Measurements from ENCODE around the gene SPN.

Gene SPN

DNA sequence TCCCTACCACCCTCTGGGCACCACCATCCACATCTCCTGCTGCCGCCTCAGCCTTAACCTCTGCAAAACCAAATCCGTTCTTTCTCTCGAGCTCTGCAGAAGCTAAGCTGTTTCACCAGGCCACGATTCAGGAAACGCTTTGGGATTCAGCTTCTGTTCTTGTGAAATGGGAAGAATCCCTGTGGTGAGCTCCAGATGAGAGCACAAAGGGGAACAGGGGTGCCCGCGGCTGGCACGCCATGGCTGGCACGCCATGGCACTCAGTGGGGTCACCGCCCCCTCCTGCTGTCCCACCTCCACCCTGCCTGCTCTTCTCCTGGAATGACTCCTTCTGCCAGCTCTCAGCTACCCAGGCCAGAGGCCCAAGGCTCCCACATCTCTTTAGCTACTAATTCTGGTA, 21.6 kb downstream of the SPN start:
- H4K8ac ChIP-seq (ENCODE audit: low read length): no peak overlapping the region

GRCh38 chr16:29686740-29687332, 23.8 kb downstream of the SPN start:
- Histone ChIP-seq H3K9ac (ENCODE audit: low read length) (no peak overlapping the region), H3K27me3 (ENCODE audit: control insufficient read depth in 1 of 2, insufficient read depth in 1 of 2, low read length in 2 of 2) (no peaks in the 10 kb centered on the region), H3K14ac (ENCODE audit: low read length in 2 of 2) (no peak overlapping the region), H2BK15ac (ENCODE audit: low read depth, poor library complexity, severe bottlenecking) (no peak overlapping the region), H3K27ac (ENCODE audit: low read length, poor library complexity, severe bottlenecking) (peak overlapping the region; percentile 75), H3K79me1 (replicated peaks; ENCODE audit: low read length, poor library complexity, severe bottlenecking) (peaks cover 2% of the 10 kb centered on the region), H3K36me3 (ENCODE audit: control insufficient read depth in 1 of 2, insufficient read depth in 2 of 2, low read depth in 1 of 2, low read length in 2 of 2) (peaks cover 15 to 80% of the 10 kb centered on the region in 2 experiments), H3K4me3 (ENCODE audit: insufficient read depth in 1 of 2, low read depth in 1 of 2, low read length in 2 of 2) (no peak overlapping the region), H4K8ac (ENCODE audit: low read length) (peak overlapping the region; percentile 56), H3K4me1 (ENCODE audit: control insufficient read depth, insufficient read depth, low read depth, low read length) (peaks cover 35% of the 10 kb centered on the region), H4K91ac (ENCODE audit: low read length) (no peak overlapping the region), H2BK5ac (ENCODE audit: low read depth, low read length, poor library complexity, severe bottlenecking) (no peak overlapping the region), H2AK5ac (ENCODE audit: low read length, severe bottlenecking) (peak overlapping the region; percentile 95), H2BK120ac (ENCODE audit: low read depth, low read length) (no peak overlapping the region), H2AFZ (ENCODE audit: low read depth, low read length) (no peak overlapping the region), H3K4ac (ENCODE audit: low read depth in 1 of 2, low read length in 2 of 2) (no peak overlapping the region), H3K23ac (ENCODE audit: low read length in 2 of 2) (no peak overlapping the region), H3K9me3 (ENCODE audit: control insufficient read depth, low read length) (no peaks in the 10 kb centered on the region), H3K18ac (ENCODE audit: low read depth in 1 of 2, low read length in 2 of 2) (peak overlapping the region in 1 of 2 experiments; percentile 52), H2BK12ac (ENCODE audit: low read length in 2 of 2) (no peak overlapping the region), H3K4me2 (ENCODE audit: low read length, poor library complexity, severe bottlenecking) (no peak overlapping the region)
- 95% methylated on average over 9 of the region's 9 CpGs for WGBS
- no peak for DNase-seq

More for the DNA sequence above, 21.6 kb downstream of the SPN start:
- H3K4me1 ChIP-seq (ENCODE audit: control insufficient read depth, insufficient read depth, low read depth, low read length): peaks cover 37% of the 10 kb centered on the region
- no peak overlapping the region for H3K4ac ChIP-seq (ENCODE audit: low read depth in 1 of 2, low read length in 2 of 2)
- H3K79me1 ChIP-seq (replicated peaks; ENCODE audit: low read length, poor library complexity, severe bottlenecking): peaks cover 2% of the 10 kb centered on the region
- WGBS: 96% methylated on average over 10 of the region's 10 CpGs
- no peak overlapping the region for H2BK12ac ChIP-seq (ENCODE audit: low read length in 2 of 2)
- H3K27ac ChIP-seq (ENCODE audit: low read length, poor library complexity, severe bottlenecking): peak overlapping the region; percentile 11
- H2BK5ac ChIP-seq (ENCODE audit: low read depth, low read length, poor library complexity, severe bottlenecking): no peak overlapping the region
- H3K27me3 ChIP-seq (ENCODE audit: control insufficient read depth in 1 of 2, insufficient read depth in 1 of 2, low read length in 2 of 2): no peaks in the 10 kb centered on the region
- H4K91ac ChIP-seq (ENCODE audit: low read length): no peak overlapping the region
- H2AFZ ChIP-seq (ENCODE audit: low read depth, low read length): no peak overlapping the region
- H2BK120ac ChIP-seq (ENCODE audit: low read depth, low read length): no peak overlapping the region
- H3K9me3 ChIP-seq (ENCODE audit: control insufficient read depth, low read length): no peaks in the 10 kb centered on the region
- no peak overlapping the region for H3K23ac ChIP-seq (ENCODE audit: low read length in 2 of 2)
- no peak overlapping the region for H3K9ac ChIP-seq (ENCODE audit: low read length)
- DNase-seq: no peak
- no peak overlapping the region for H3K14ac ChIP-seq (ENCODE audit: low read length in 2 of 2)
- no peak overlapping the region for H2BK15ac ChIP-seq (ENCODE audit: low read depth, poor library complexity, severe bottlenecking)
- no peak overlapping the region for H3K4me2 ChIP-seq (ENCODE audit: low read length, poor library complexity, severe bottlenecking)
- no peak overlapping the region for H3K18ac ChIP-seq (ENCODE audit: low read depth in 1 of 2, low read length in 2 of 2)
- no peak overlapping the region for H3K4me3 ChIP-seq (ENCODE audit: insufficient read depth in 1 of 2, low read depth in 1 of 2, low read length in 2 of 2)
- peaks cover 15 to 72% of the 10 kb centered on the region in 2 experiments for H3K36me3 ChIP-seq (ENCODE audit: control insufficient read depth in 1 of 2, insufficient read depth in 2 of 2, low read depth in 1 of 2, low read length in 2 of 2)
- no peak overlapping the region for H2AK5ac ChIP-seq (ENCODE audit: low read length, severe bottlenecking)

GRCh38 chr16:29687755-29688154, 24.7 kb downstream of the SPN start:
- Histone ChIP-seq H4K91ac (ENCODE audit: low read length) (no peak overlapping the region), H3K4me1 (ENCODE audit: control insufficient read depth, insufficient read depth, low read depth, low read length) (peaks cover 30% of the 10 kb centered on the region), H3K4ac (ENCODE audit: low read depth in 1 of 2, low read length in 2 of 2) (no peak overlapping the region), H3K9me3 (ENCODE audit: control insufficient read depth, low read length) (no peaks in the 10 kb centered on the region), H3K79me1 (replicated peaks; ENCODE audit: low read length, poor library complexity, severe bottlenecking) (peaks cover 2% of the 10 kb centered on the region), H4K8ac (ENCODE audit: low read length) (no peak overlapping the region), H2AK5ac (ENCODE audit: low read length, severe bottlenecking) (peak overlapping the region; percentile 83), H3K9ac (ENCODE audit: low read length) (no peak overlapping the region), H3K14ac (ENCODE audit: low read length in 2 of 2) (no peak overlapping the region), H3K18ac (ENCODE audit: low read depth in 1 of 2, low read length in 2 of 2) (no peak overlapping the region), H3K4me2 (ENCODE audit: low read length, poor library complexity, severe bottlenecking) (no peak overlapping the region), H3K27me3 (ENCODE audit: control insufficient read depth in 1 of 2, insufficient read depth in 1 of 2, low read length in 2 of 2) (no peaks in the 10 kb centered on the region), H3K36me3 (ENCODE audit: control insufficient read depth in 1 of 2, insufficient read depth in 2 of 2, low read depth in 1 of 2, low read length in 2 of 2) (peaks cover 15 to 82% of the 10 kb centered on the region in 2 experiments), H3K23ac (ENCODE audit: low read length in 2 of 2) (no peak overlapping the region), H2BK12ac (ENCODE audit: low read length in 2 of 2) (no peak overlapping the region), H2AFZ (ENCODE audit: low read depth, low read length) (no peak overlapping the region), H3K27ac (ENCODE audit: low read length, poor library complexity, severe bottlenecking) (peak overlapping the region; percentile 85), H2BK120ac (ENCODE audit: low read depth, low read length) (no peak overlapping the region), H2BK15ac (ENCODE audit: low read depth, poor library complexity, severe bottlenecking) (no peak overlapping the region), H2BK5ac (ENCODE audit: low read depth, low read length, poor library complexity, severe bottlenecking) (no peak overlapping the region), H3K4me3 (ENCODE audit: insufficient read depth in 1 of 2, low read depth in 1 of 2, low read length in 2 of 2) (no peak overlapping the region)
- DNase-seq: no peak
- WGBS: 95% methylated on average over 2 of the region's 2 CpGs

- Histone ChIP-seq H3K4me2 (ENCODE audit: low read length, poor library complexity, severe bottlenecking) (no peak overlapping the region), H2BK15ac (ENCODE audit: low read depth, poor library complexity, severe bottlenecking) (no peak overlapping the region), H3K27ac (ENCODE audit: low read length, poor library complexity, severe bottlenecking) (peak overlapping the region; percentile 85), H2BK5ac (ENCODE audit: low read depth, low read length, poor library complexity, severe bottlenecking) (no peak overlapping the region), H3K4ac (ENCODE audit: low read depth in 1 of 2, low read length in 2 of 2) (no peak overlapping the region), H2BK120ac (ENCODE audit: low read depth, low read length) (no peak overlapping the region), H3K14ac (ENCODE audit: low read length in 2 of 2) (no peak overlapping the region), H2AFZ (ENCODE audit: low read depth, low read length) (no peak overlapping the region), H3K27me3 (ENCODE audit: control insufficient read depth in 1 of 2, insufficient read depth in 1 of 2, low read length in 2 of 2) (no peaks in the 10 kb centered on the region), H3K9ac (ENCODE audit: low read length) (no peak overlapping the region), H3K18ac (ENCODE audit: low read depth in 1 of 2, low read length in 2 of 2) (no peak overlapping the region), H2BK12ac (ENCODE audit: low read length in 2 of 2) (no peak overlapping the region), H4K8ac (ENCODE audit: low read length) (no peak overlapping the region), H2AK5ac (ENCODE audit: low read length, severe bottlenecking) (peak overlapping the region; percentile 83), H3K36me3 (ENCODE audit: control insufficient read depth in 1 of 2, insufficient read depth in 2 of 2, low read depth in 1 of 2, low read length in 2 of 2) (peaks cover 15 to 80% of the 10 kb centered on the region in 2 experiments), H3K9me3 (ENCODE audit: control insufficient read depth, low read length) (no peaks in the 10 kb centered on the region), H3K23ac (ENCODE audit: low read length in 2 of 2) (no peak overlapping the region), H3K79me1 (replicated peaks; ENCODE audit: low read length, poor library complexity, severe bottlenecking) (peaks cover 2% of the 10 kb centered on the region), H3K4me1 (ENCODE audit: control insufficient read depth, insufficient read depth, low read depth, low read length) (peaks cover 27% of the 10 kb centered on the region), H4K91ac (ENCODE audit: low read length) (no peak overlapping the region), H3K4me3 (ENCODE audit: insufficient read depth in 1 of 2, low read depth in 1 of 2, low read length in 2 of 2) (no peak overlapping the region)
- WGBS: 95% methylated on average over 4 of the region's 5 CpGs
- DNase-seq: no peak
Observed at GRCh38 chr16:29688172-29688571, 25.1 kb downstream of the SPN start.
